ENCODE measurements around the gene KRTAP4-8.

KRTAP4-8 gene

GRCh38 chr17:41054025-41054424 lies 43.9 kb downstream of the KRTAP4-8 start:
- H3K4me3 ChIP-seq (replicated peaks; ENCODE audit: low read depth, low read length), result no peak overlapping the region
- no peak for DNase-seq (ENCODE audit: extremely low read depth, insufficient read length)
- H3K36me3 ChIP-seq (ENCODE audit: control insufficient read depth, insufficient read depth, low read length), result no peaks in the 10 kb centered on the region
- TF ChIP-seq CTCF (IDR thresholded peaks at IDR 0.05; ENCODE audit: insufficient read depth, low read length, poor library complexity, severe bottlenecking), result no peak
- no peaks in the 10 kb centered on the region for H3K27me3 ChIP-seq (replicated peaks; ENCODE audit: control insufficient read depth, insufficient read depth, low read length)

GRCh38 chr17:41052566-41052965 lies 45.4 kb downstream of the KRTAP4-8 start:
- Histone ChIP-seq H3K27me3 (replicated peaks; ENCODE audit: control insufficient read depth, insufficient read depth, low read length) (no peaks in the 10 kb centered on the region), H3K4me3 (replicated peaks; ENCODE audit: low read depth, low read length) (no peak overlapping the region), H3K36me3 (ENCODE audit: control insufficient read depth, insufficient read depth, low read length) (no peaks in the 10 kb centered on the region)
- TF ChIP-seq CTCF (IDR thresholded peaks at IDR 0.05; ENCODE audit: insufficient read depth, low read length, poor library complexity, severe bottlenecking), result no peak
- DNase-seq (ENCODE audit: extremely low read depth, insufficient read length), result no peak

GRCh38 chr17:41049110-41049509 lies 48.8 kb downstream of the KRTAP4-8 start:
- no peak overlapping the region for H3K4me3 ChIP-seq (replicated peaks; ENCODE audit: low read depth, low read length)
- H3K27me3 ChIP-seq (replicated peaks; ENCODE audit: control insufficient read depth, insufficient read depth, low read length), result no peaks in the 10 kb centered on the region
- no peak for DNase-seq (ENCODE audit: extremely low read depth, insufficient read length)
- TF ChIP-seq CTCF (IDR thresholded peaks at IDR 0.05; ENCODE audit: insufficient read depth, low read length, poor library complexity, severe bottlenecking), result no peak
- no peaks in the 10 kb centered on the region for H3K36me3 ChIP-seq (ENCODE audit: control insufficient read depth, insufficient read depth, low read length)

GRCh38 chr17:41048441-41048840 lies 49.5 kb downstream of the KRTAP4-8 start:
- TF ChIP-seq CTCF (IDR thresholded peaks at IDR 0.05; ENCODE audit: insufficient read depth, low read length, poor library complexity, severe bottlenecking), result no peak
- Histone ChIP-seq H3K36me3 (ENCODE audit: control insufficient read depth, insufficient read depth, low read length) (no peaks in the 10 kb centered on the region), H3K4me3 (replicated peaks; ENCODE audit: low read depth, low read length) (no peak overlapping the region), H3K27me3 (replicated peaks; ENCODE audit: control insufficient read depth, insufficient read depth, low read length) (no peaks in the 10 kb centered on the region)
- DNase-seq (ENCODE audit: extremely low read depth, insufficient read length), result no peak

Measured in GM06990 (cell line).